Activated CD8-positive, alpha-beta memory T cell treated with anti-CD3 and anti-CD28 coated beads, Interleukin-2, amount 10 ng/mL, durations not matched to agents 7 days and 5 days (primary cell): ENCODE results near the gene NR6A1. TPM values are rescaled to one million over a fixed set of nuclear protein-coding genes. Genes with fewer than 3 reads are reported as not detected.

ENCODE experiments used
- ATAC-seq: fragments of 150-1000 bp; cut with Tn5 transposase; one replicate; pipeline ENCODE4 v1.10.0; 2021; ENCODE audit warnings: moderate library complexity
- CTCF ChIA-PET: fragments of 350-600 bp; sonication (Branson Sonifier 250); formaldehyde crosslinking; loops from one replicate; lab custom pipeline; 2021; ENCODE audit warnings: antibody characterized with exemption; lab: Charles Lee
- DNase-seq: peaks from one replicate; pipeline ENCODE4 v3.0.0-alpha.2; 2020
- H3K27ac Mint-ChIP-seq: one replicate; pipeline ENCODE4 v1.8.0; 2021; ENCODE audit warnings: mild to moderate bottlenecking, mixed read lengths
- H3K27me3 Mint-ChIP-seq: one replicate; pipeline ENCODE4 v1.8.0; 2021; ENCODE audit warnings: mixed read lengths
- H3K36me3 Mint-ChIP-seq: one replicate; pipeline ENCODE4 v1.8.0; 2021; ENCODE audit warnings: mild to moderate bottlenecking, mixed read lengths
- H3K4me1 Mint-ChIP-seq: one replicate; pipeline ENCODE4 v1.8.0; 2021; ENCODE audit warnings: mixed read lengths
- H3K4me3 Mint-ChIP-seq: one replicate; pipeline ENCODE4 v1.8.0; 2021; ENCODE audit warnings: mild to moderate bottlenecking, moderate library complexity, mixed read lengths
- H3K9me3 Mint-ChIP-seq: one replicate; pipeline ENCODE4 v1.8.0; 2022; ENCODE audit warnings: low read depth, mixed read lengths
- total RNA-seq, 2 experiments: library from RNA; stranded (reverse); gene quantifications; one replicate each; pipeline ENCODE4 v1.2.3, GENCODE V29; 2021

NR6A1 gene
- total RNA-seq = 1 to 10 TPM in 1 of 2 experiments, under 1 TPM in 1; 0.44 to 1.2 TPM

- Mint-ChIP-seq H3K4me1 (peaks cover 45% of the 10 kb centered on the region), H3K4me3 (peak within 1 kb of the TSS; percentile 78)
Measured at GRCh38 chr9:124771021-124771866, at the start of gene NR6A1. Gene NR6A1, minus strand, starts transcription at chr9:124771311.

GRCh38 chr9:124818431-124819281 lies 47.5 kb upstream of the NR6A1 start:
- peaks cover 17% of the 10 kb centered on the region for H3K27me3 Mint-ChIP-seq
- no peaks in the 10 kb centered on the region for H3K9me3 Mint-ChIP-seq
- H3K4me3 Mint-ChIP-seq = no peak overlapping the region
- DNase-seq (peak; percentile 70), ATAC-seq (peak; percentile 82)
- H3K27ac Mint-ChIP-seq = no peak overlapping the region
- CTCF ChIA-PET = interaction anchor here (1.7 to 2.4 kb wide), 2 partner anchors 35 to 47 kb away, joined by 9 to 11 read pairs; partner anchors contain the start of genes NR6A1 and WDR38
- no peaks in the 10 kb centered on the region for H3K36me3 Mint-ChIP-seq
- peaks cover 18% of the 10 kb centered on the region for H3K4me1 Mint-ChIP-seq

More at GRCh38 chr9:124771021-124771866, at the start of gene NR6A1:
- CTCF ChIA-PET = interaction anchor here (0.6 to 13.1 kb wide), 21 partner anchors 8 to 602 kb away, joined by 3 to 380 read pairs (median 4); partner anchors contain the start of genes ARPC5L, HSPA5, RPL35 and WDR38
- peak within 1 kb of the TSS; percentile 82 for H3K27ac Mint-ChIP-seq
- no peaks in the 10 kb centered on the region for H3K9me3 Mint-ChIP-seq
- peaks cover 66% of the 10 kb centered on the region for H3K27me3 Mint-ChIP-seq
- ATAC-seq = peak; percentile 93
- H3K36me3 Mint-ChIP-seq = no peaks in the 10 kb centered on the region
- peak; percentile 96 for DNase-seq

- CTCF ChIA-PET = no interaction called here
- DNase-seq (no peak), ATAC-seq (no peak)
- Mint-ChIP-seq H3K27ac (no peak overlapping the region), H3K4me1 (peaks cover 18% of the 10 kb centered on the region), H3K27me3 (peaks cover 10% of the 10 kb centered on the region), H3K9me3 (no peaks in the 10 kb centered on the region), H3K4me3 (no peak overlapping the region), H3K36me3 (no peaks in the 10 kb centered on the region)
Measured at GRCh38 chr9:124815601-124816000, 44.5 kb upstream of the NR6A1 start.

DNA sequence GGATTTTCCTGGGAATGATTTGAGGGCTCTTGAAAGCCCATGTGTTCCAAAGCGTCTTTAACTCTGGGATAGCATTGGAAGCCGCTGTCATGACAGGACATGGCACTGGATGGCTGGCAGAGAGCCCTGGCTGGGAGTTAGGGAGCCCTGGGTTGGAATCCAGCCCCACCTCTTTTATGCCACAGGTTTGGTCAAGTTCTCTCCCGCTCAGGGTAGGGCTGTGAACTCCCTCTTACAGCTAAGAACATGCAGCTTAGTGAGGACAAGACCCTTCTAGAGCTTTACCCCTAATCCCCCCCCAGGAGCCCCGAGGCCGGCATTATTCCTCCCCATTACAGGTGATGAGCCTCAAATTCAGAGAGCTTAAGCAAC lies 43.0 kb upstream of the NR6A1 start:
- Mint-ChIP-seq H3K4me1 (peaks cover 16% of the 10 kb centered on the region), H3K27me3 (peaks cover 8% of the 10 kb centered on the region), H3K27ac (no peak overlapping the region), H3K4me3 (no peak overlapping the region), H3K36me3 (no peaks in the 10 kb centered on the region), H3K9me3 (no peaks in the 10 kb centered on the region)
- no peak for DNase-seq
- CTCF ChIA-PET = interaction anchor here (0.9 to 1.4 kb wide), 3 partner anchors 13 to 43 kb away, joined by 3 to 6 read pairs (median 3); partner anchors contain the start of genes NR6A1 and WDR38
- ATAC-seq = no peak

- CTCF ChIA-PET = interaction anchor here (0.9 to 1.4 kb wide), 3 partner anchors 13 to 42 kb away, joined by 3 to 6 read pairs (median 3); partner anchors contain the start of genes NR6A1 and WDR38
Measured at GRCh38 chr9:124813501-124814163, 42.5 kb upstream of the NR6A1 start.

GRCh38 chr9:124813041-124813440 lies 41.9 kb upstream of the NR6A1 start:
- CTCF ChIA-PET = interaction anchor here (1.2 kb wide), 1 partner anchor 34 kb away, joined by 3 read pairs; no protein-coding TSS in a partner anchor
- no peak for ATAC-seq
- peaks cover 7% of the 10 kb centered on the region for H3K27me3 Mint-ChIP-seq

More at GRCh38 chr9:124813501-124814163, 42.5 kb upstream of the NR6A1 start:
- peaks cover 8% of the 10 kb centered on the region for H3K27me3 Mint-ChIP-seq
- ATAC-seq (no peak), DNase-seq (no peak)
- H3K9me3 Mint-ChIP-seq = no peaks in the 10 kb centered on the region
- no peak overlapping the region for H3K4me3 Mint-ChIP-seq
- H3K4me1 Mint-ChIP-seq = peaks cover 12% of the 10 kb centered on the region
- no peak overlapping the region for H3K27ac Mint-ChIP-seq
- H3K36me3 Mint-ChIP-seq = no peaks in the 10 kb centered on the region

DNA sequence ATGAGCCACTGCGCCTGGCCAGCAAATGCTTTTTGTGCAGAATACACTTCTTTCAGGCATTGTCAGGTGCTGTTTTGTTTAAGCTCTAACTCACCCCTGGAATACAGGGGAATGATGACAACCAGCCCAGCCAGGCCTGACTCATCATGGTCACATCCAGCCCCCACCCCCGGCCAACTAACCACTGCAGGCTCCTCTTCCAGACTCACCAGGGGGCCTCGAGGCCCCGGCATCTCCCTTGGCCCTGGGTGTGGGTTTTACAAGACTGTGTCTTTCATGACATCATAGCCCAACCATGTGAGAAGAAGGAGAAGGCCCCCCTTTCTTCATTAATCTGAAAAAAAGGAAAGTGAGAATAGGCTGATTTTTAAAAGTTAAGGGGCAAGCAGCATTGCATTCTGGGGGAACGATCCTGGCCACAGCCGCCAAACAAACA lies 41.3 kb upstream of the NR6A1 start:
- Mint-ChIP-seq H3K9me3 (no peaks in the 10 kb centered on the region), H3K36me3 (no peaks in the 10 kb centered on the region), H3K27ac (no peak overlapping the region), H3K27me3 (peaks cover 6% of the 10 kb centered on the region), H3K4me3 (no peak overlapping the region), H3K4me1 (peaks cover 5% of the 10 kb centered on the region)
- CTCF ChIA-PET = interaction anchor here (1.2 kb wide), 1 partner anchor 34 kb away, joined by 3 read pairs; no protein-coding TSS in a partner anchor
- no peak for DNase-seq
- no peak for ATAC-seq

More at GRCh38 chr9:124813041-124813440, 41.9 kb upstream of the NR6A1 start:
- Mint-ChIP-seq H3K4me3 (no peak overlapping the region), H3K9me3 (no peaks in the 10 kb centered on the region), H3K36me3 (no peaks in the 10 kb centered on the region), H3K4me1 (peaks cover 6% of the 10 kb centered on the region), H3K27ac (no peak overlapping the region)
- no peak for DNase-seq

DNA sequence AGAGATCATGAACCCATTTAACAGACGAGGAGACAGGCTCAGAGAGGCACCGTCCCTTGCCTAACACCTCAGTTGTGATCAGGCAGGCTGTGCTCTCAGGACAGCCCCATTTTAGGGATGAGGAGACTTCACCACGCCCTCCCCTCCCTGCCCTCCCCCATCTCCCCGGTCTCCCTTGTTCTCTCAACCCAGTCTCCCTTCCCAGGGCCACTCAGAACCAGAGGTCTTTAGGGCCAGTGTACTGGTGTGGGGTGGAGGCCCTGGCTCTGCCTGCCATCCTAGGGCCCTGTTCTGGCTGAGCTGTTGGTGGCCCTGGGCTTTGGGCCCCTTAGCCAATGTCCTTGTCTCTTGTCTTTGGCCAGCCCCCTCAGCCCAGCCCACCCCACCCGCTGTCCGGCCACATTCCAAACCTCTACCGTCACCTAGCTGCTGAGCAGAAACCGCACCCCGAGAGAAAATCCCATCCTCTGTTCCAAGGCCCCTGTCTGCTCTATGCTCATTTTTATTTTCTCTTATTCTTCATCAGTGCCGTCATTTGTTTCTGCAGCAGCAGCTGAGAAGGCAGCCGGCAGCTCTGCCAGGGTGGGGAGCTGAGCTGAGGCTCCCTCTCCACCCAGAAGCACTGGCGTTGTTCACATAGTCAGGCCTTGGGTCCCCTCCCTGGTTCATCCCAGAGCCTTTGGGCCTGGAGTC lies 39.7 kb upstream of the NR6A1 start:
- Mint-ChIP-seq H3K4me3 (no peak overlapping the region), H3K36me3 (no peaks in the 10 kb centered on the region), H3K9me3 (no peaks in the 10 kb centered on the region), H3K4me1 (no peaks in the 10 kb centered on the region), H3K27me3 (no peaks in the 10 kb centered on the region), H3K27ac (no peak overlapping the region)
- CTCF ChIA-PET = no interaction called here
- no peak for DNase-seq
- ATAC-seq = no peak

DNA sequence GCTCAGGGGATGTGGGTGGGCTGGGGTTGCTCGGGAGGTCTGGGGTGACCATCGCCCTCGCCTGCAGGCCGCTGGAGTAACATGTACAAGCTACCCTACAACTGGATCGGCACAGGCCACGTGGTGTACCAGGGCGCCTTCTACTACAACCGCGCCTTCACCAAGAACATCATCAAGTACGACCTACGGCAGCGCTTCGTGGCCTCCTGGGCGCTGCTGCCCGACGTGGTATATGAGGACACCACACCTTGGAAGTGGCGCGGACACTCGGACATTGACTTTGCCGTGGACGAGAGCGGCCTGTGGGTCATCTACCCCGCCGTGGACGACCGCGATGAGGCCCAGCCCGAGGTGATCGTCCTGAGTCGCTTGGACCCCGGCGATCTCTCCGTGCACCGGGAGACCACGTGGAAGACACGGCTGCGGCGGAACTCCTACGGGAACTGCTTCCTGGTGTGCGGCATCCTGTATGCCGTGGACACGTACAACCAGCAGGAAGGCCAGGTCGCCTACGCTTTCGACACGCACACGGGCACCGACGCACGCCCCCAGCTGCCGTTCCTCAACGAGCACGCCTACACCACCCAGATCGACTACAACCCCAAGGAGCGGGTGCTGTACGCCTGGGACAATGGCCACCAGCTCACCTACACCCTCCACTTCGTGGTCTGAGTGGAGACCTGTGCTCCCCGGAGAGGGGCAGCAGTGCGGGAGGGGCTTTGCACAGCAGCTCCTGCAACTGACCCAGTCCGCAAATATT lies 38.8 kb upstream of the NR6A1 start:
- CTCF ChIA-PET = no interaction called here
- Mint-ChIP-seq H3K4me3 (no peak overlapping the region), H3K9me3 (no peaks in the 10 kb centered on the region), H3K27ac (no peak overlapping the region), H3K27me3 (peaks cover 3% of the 10 kb centered on the region), H3K36me3 (no peaks in the 10 kb centered on the region), H3K4me1 (no peaks in the 10 kb centered on the region)
- no peak for ATAC-seq
- DNase-seq = no peak

DNA sequence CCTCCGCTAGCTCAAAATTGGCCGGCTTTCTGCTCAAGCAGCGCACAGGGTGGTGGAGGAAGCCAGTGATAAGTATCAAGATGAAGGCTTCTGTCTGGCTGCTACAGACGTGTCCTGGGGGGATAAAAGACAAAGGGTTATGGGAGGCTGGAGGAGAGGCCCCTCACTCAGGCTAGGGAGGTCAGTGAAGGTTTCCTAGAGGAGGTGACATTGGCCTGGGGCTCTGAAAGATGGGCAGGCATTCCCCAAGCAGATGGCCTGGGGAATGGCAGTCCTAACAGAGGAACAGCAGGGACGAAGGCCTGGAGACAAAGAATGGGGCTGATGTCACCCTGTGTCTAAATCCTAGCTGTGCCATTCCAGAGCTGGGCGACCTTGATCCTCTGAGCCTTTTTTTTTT lies 38.1 kb upstream of the NR6A1 start:
- no peaks in the 10 kb centered on the region for H3K9me3 Mint-ChIP-seq
- CTCF ChIA-PET = no interaction called here
- H3K4me1 Mint-ChIP-seq = no peaks in the 10 kb centered on the region
- peaks cover 3% of the 10 kb centered on the region for H3K27me3 Mint-ChIP-seq
- DNase-seq (no peak), ATAC-seq (no peak)
- no peaks in the 10 kb centered on the region for H3K36me3 Mint-ChIP-seq
- no peak overlapping the region for H3K4me3 Mint-ChIP-seq
- no peak overlapping the region for H3K27ac Mint-ChIP-seq

- no peak for ATAC-seq
- H3K4me3 Mint-ChIP-seq = no peak overlapping the region
- H3K36me3 Mint-ChIP-seq = no peaks in the 10 kb centered on the region
- CTCF ChIA-PET = no interaction called here
- H3K27me3 Mint-ChIP-seq = peaks cover 3% of the 10 kb centered on the region
- DNase-seq = no peak
- H3K27ac Mint-ChIP-seq = no peak overlapping the region
- no peaks in the 10 kb centered on the region for H3K4me1 Mint-ChIP-seq
- no peaks in the 10 kb centered on the region for H3K9me3 Mint-ChIP-seq
Measured at GRCh38 chr9:124808246-124808956, 37.3 kb upstream of the NR6A1 start.
